ENCODE results near the gene DCAF15.

DNA sequence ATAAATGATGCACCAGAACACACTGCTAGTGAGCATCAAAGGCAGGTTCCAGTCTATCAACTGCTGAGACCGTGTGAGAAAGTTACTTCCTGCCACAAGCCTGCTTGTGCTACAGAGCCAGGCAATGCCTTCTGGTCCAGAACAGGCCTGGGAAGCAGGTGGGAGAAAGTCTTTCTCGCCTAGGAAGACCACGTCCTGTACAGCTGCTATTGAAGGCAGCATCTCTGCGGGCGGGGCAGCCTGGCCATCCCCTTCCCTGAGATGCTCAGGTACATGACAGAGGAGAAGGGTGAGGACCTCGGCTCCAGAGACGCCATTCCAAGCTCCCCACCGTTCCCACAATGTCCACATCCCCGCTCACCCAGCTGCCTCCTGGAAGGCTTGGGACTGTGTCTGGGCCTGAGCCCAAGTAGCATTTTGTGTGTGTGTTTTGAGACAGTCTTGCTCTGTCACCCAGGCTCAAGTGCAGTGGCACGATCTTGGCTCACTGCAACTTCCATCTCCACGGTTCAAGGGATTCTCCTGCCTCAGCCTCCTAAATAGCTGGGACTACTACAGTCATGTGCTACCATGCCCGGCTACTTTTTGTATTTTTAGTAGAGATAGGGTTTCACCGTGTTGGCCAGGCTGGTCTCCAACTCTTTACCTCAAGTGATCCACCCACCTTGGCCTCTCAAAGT, 50.4 kb downstream of the DCAF15 start:
- TF ChIP-seq EZH2phosphoT487 (IDR thresholded peaks at IDR 0.05; ENCODE audit: insufficient read depth, low read depth) = no peak
- TF ChIP-seq EZH2 (IDR thresholded peaks at IDR 0.05; ENCODE audit: insufficient read depth, poor library complexity, severe bottlenecking) = no peak

All from GM23248 (cell line).